Activated CD8-positive, alpha-beta memory T cell treated with anti-CD3 and anti-CD28 coated beads for 48 hours (primary cell): ENCODE results near the gene CCSER2.
"Not testable (repeated sequence)": the region's sequence is repeated elsewhere in the genome, so short reads cannot be mapped to it uniquely, and the experiment has no call there.

ENCODE experiments used
- DNase-seq, 3 experiments: peaks; one replicate each; pipeline ENCODE4 v3.0.0-alpha.2; 2020; ENCODE audit warnings: low read depth in 2 of 3, low spot score in 2 of 3

CCSER2 gene

DNA sequence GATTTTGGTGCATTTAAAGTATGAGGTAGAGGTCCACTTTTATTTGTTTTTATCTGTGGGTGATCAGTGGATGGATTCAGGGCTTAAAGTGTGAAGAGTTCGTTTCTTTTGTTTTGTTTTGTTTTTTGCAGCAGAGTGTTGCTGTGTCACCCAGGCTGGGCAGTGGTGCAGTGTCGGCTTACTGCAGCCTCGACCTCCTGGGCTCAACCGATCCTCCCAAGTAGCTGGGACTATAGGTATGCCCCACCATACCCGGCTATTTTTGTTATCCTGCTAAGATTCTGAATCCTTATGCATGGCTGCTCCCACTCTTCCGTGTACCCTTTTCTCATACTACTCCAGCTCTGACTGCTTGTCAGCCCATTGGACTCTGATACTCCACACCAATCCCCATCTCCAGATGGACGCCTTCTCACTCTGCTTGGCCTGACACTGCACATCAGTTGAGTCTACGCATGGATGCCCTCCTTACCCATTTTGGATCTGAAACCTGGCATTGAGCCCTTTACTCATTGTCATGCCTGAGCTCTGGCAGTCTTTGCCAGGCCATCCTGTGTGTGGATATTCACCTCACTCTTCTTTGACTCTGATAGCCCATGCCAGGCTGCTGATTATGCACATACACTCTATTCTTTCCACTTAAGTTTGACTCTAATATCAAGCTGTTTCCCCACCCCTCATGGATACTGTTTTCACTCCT is 119.5 kb downstream of the CCSER2 start:
- no peak for DNase-seq

DNA sequence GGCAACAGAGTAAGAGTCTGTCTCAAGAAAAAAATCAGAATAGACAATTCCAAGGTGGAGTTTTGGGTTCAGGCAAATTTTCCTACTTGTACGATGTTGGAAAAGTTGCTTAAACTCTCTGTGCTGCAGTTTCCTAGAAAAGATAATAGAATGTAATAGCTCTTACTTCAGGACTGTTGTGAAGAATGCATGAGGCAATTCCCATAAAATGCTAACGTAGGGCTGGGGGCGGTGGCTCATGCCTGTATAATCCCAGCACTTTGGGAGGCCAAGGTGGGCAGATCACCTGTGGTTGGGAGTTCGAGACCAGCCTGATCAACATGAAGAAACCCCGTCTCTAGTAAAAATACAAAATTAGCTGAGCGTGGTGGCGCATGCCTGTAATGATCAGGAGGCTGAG is 121.0 kb downstream of the CCSER2 start:
- DNase-seq = not testable (repeated sequence)

DNA sequence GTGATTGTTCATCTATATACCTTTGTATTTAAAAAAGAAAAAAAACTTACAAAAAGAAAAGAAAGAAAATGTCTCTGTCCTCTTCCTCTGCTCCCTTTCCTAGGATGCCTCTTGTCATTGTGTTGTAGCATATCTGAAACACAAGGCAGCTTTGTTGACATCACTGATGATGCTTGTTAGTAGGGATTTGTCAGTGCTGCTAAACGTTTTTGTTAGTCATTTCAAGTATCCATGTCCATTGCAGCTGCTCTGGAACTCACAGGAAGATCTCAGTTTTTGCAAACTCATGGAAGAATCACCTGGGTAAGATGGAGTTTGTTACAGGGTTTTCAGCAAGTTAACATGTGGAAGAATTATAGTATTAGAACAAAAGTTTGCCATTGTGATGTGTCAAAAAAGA is 123.6 kb downstream of the CCSER2 start:
- no peak for DNase-seq

DNA sequence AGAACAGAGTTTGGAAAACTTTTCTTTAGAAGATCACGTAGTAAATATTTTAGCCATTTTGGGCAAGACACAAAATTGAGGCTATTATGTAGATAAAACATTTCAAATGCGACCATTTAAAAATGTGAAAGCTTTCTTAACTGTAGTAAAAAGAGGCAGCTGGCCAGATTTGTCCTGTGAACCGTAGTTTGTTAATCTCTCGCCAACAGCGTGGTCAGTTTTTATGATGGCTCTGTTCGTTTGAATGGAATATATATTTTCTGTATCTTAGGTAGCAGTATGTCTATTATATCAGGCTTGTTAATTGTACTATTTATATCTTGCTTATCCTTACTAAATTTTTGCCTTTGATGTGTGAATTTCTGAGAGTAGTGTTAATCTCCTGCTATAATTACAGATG is 124.9 kb downstream of the CCSER2 start:
- DNase-seq = no peak

DNA sequence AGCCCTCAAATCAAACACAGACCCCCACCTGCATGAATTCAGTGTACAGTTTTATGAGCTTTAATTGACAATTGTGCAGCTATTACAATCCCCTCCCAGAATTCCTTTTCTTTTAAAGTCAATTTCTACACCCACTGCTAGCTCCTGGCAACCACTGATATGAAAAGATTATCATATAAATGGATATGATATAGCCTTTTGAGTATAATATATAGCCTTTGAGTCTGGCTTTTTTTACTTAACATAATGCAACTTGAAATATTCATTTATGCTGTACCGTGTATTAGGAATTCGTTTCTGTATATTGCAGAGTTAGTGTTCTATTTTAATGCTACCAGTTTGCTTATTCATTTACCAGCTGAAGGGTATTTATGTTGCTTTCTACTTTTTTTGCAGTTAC is 127.7 kb downstream of the CCSER2 start:
- DNase-seq = no peak

DNA sequence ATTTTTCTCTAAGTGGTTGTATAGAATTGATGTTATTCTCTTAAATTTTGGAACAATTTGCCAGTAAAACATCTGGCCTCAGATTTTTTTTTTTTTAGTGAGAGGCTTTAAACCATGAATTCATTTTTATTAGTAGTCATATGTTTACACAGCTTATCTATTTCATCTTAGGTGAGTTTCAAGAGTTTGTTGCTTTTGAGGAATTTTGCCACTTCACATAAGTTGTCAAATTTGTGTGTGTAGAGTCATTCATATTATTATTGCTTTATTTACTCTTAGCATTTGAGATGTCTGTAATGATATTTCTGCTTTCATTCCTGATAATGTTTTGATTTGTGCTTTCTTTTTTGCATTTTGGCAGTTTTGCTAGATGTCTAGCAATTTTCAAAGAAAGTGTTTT is 132.1 kb downstream of the CCSER2 start:
- DNase-seq = no peak

DNA sequence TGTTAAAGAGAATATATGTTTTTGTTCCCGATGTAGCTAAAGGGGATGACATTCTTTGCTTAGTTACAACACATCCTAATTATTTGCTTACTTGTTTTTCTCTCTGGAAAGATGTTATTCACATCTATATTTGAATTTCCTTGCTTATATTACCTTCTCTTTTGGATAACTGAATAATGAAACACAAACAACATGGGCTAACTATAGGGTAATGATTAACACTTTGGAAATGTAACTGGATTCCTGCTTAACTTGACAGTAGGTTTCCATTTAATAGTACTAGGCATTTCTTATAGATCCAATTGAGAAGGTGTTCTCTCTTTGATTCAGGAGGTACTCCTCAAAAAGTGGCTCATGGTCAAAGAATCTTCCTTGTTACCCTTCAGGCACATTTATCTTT is 141.1 kb downstream of the CCSER2 start:
- no peak for DNase-seq

DNA sequence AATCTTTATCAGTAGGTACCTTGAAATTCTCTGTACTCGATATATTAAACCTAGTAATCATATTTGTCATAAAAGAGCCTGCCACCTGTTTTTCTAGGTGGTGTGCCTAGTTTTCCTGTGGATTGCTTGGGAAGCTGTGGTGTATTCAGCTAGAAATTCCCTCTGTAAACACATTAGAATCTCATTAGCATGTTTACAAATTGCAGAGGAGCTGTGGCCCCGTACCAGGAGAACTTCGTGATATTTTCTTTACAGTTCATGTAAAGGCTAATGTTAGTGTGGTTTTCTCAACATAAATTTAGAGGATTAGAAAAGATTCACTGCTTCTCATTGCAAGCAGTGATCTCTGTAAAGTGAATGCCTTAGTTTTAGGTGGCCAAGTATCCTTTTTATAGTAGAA is 144.7 kb downstream of the CCSER2 start:
- no peak for DNase-seq

DNA sequence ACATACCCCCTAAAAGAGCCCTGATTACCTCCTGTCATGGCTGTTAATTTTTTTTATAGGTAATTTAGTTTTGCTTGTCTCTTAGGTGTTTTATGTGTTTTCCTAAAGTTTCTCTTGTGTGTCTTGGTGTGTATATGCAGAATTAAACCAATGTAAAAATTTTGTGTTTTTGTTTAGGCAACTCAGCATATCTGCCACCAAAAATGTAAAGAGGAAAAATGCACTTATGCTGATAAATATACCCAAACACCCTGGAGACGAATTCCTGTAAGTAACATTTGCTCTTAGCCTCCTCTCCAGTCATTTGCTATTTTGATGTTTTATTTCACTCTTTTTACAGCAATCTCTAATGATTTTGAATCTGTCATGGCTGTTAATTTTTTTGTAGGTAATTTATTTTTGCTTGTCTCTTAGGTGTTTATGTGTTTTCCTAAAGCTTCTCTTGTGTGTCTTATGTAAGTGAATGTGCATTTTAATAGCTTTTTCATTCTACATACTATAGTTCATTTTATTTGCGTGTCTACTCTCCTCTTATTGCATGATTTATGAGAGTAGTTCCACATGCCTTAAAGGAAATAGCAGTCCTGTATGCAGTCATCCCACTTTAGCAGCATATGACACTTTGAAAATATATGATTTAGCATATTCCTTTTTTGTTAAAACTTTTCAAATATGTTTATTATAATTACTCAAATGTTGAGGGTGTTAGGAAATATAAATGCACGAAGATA is 149.2 kb downstream of the CCSER2 start:
- no peak for DNase-seq

DNA sequence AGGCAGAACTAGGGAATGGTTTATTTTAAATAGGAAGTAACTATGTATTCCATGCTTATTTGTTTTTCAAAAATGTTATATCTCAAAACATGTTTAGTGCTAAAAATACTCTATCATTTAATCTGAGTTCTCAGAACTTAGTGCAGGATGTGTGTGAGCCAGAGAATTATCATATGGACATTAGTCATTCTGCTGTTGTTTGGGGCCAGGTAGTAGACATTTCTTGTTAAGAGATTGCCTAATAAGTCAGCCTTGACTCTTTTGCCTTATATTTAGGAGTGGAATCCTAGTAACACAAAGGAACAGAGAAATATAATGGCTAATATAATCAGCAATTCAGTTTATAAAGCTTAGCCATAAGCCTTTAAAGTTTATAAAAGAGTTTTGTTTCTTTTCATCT is 149.8 kb downstream of the CCSER2 start:
- no peak for DNase-seq

DNA sequence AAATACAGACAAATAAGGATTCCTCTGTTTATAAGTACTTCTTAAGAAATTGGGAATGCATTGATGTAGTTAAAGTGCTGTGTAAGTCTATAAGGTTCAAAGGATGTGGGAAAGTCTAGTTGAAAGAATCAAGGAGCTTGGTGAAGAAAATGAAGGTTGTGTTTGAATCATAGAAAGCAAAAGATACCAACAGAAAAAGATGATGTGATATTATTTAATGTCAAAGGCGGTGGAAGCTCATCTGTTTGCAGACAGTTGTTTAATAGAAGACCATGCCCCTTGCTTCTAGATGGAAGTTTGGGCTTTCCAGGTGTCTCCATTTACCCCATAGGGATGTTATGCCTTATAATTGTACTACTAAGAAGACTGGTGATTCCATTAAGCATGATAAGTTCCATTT is 150.3 kb downstream of the CCSER2 start:
- no peak for DNase-seq

DNA sequence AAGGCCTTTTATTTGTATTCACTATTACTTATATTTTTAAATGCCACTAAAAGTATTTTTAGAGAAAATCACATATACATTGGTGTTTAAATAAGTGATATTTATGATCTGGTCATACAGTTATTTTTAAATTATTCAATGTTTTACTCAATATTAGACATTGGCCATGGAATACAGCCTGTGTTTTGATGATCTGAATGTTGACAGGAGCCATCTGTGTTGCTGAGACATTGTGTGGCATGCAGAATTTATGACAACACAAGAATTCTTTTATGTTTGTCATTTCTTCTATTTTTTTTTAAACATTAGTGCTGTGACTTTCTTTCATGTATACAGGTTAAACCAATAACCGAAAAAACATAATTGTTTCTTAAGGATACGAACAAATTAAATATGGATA is 156.2 kb downstream of the CCSER2 start:
- no peak for DNase-seq

DNA sequence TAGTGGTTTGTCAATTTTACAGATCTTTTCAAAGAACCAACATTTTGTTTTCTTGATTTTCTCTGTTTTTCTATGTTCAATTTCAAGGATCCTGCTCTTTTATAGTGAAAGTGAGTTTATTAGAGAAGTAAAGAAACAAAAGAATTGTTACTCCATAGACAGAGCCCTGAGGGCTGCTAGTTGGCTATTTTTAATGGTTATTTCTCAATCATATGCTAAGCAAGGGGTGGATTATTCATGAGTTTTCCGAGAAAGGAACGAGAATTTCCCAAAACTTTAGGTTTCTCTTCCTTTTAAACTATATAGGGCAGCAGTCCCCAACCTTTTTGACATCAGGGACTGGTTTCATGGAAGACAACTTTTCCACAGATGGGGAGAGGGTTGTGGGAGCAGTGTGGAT is 165.0 kb downstream of the CCSER2 start:
- no peak for DNase-seq

DNA sequence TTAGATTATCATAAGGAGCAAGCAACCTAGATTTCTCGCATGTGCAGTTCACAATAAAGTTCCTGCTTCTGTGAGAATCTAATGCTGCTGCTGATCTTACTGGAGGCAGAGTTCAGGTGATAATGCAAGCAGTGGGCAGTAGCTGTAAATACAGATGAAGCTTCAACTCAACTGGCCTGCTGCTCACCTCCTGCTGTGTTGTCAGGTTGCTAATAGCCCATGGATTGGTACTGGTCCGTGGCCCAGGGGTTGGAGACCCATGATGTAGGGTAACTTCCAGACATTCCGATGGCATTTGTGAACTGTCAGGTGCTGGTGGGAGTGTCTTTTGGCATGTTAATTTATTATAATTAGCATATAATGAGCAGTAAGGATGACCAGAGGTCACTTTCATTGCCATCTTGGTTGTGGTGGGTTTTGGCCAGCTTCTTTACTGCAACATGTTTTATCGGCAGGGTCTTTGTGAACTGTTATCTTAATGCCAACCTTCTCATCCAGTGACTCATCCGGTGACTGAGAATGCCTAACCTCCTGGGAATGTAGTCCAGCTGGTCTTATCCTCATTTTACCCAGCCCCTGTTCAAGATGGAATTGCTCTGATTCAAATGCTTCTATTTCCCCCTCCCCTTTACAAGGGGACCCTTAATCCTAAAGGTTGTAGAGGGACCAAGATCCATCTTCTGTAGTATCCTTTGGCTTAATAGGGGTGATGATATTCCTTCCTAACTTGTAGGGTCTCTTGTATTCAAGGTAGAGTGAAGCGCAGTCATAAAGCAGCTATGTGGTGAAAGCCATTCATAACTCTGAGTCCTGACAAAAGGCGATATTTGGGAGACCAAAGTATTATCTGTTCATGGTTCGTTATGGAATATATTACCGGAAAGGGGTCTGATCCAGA is 165.8 kb downstream of the CCSER2 start:
- DNase-seq = no peak

DNA sequence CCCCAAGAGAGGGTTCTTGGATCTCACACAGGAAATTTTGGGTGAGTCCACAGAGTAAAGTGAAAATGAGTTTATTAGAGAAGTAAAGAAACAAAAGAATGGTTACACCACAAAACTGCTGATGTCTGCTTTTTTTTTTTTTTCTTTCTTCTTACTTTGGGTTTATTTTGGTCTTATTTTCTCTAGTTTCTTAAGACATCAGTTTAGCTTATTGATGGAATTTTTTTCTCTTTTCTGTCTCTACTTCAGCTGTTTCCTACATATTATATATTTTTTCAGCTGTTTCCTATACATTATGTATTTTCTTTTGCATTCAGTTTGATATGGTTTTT is 166.4 kb downstream of the CCSER2 start:
- no peak for DNase-seq

DNA sequence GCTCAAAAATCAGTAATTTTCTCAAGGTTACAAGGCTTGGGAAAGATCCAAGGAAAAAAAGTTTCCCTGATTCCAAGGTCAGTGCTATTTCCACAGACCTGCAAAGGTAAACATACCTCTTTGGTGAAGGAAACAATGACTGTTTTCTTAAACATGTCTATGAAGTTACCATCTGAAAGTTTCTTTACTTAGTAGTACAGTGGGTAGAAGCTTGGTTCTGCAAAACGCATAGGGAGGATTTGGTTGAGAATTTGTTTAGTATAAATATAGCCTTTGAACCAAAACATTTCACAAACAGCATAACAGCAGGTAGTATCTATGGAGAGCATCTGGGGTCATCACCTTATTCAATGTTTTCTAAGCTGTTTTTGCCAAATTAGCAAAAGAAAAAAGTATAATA is 169.6 kb downstream of the CCSER2 start:
- DNase-seq = no peak

DNA sequence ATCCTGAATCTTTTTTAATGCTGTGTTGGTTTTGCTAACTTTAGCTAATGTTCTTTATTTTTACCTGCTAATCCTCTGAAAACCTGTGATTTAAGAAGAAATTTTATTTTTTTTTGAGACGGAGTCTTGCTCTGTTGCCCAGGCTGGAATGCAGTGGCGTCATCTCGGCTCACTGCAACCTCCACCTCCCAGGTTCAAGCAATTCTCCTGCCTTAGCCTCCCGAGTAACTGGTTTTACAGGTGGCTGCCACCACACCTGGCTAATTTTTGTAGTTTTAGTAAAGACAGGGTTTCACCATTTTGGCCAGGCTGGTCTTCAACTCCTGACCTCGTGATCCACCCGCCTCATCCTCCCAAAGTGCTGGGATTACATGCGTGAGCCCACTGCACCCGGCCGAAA is 170.7 kb downstream of the CCSER2 start:
- DNase-seq = not testable (repeated sequence)

DNA sequence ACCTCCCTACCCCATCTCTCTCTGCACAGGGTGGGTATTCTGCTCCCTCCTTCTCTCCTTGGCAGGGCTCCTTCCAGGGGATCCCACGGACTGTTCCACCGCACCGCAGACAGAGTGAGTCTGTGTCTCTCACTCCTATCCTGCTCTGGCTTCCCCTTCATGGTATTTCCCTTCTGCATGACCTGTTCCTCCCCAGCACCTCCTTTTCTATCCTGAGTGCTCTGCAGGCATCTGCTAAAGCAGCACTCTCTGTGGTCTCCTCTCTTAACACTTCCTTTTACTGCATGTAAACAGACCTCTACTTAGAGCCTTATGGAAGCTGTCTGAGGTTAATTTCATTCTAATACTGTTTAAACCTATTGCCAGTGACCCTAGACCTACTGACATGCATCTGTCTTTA is 171.5 kb downstream of the CCSER2 start:
- no peak for DNase-seq

DNA sequence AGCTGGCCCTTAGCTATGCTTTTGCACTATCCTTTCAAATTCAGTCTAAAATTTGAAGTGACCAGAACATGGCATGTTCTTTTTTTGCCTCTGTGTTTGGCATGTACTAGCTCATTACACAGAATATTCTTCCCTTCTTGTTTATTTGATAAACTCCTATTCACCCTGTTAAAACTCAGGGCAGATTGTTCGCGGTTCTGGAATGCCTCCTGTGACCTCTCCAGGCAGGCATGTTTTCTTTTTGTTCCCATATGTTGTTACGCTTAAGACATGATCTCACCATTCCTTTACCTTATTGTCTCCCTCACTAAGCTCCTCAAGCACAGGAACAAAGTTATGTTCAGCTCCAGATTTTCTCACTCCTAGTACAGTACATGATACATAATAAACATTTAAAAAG is 181.7 kb downstream of the CCSER2 start:
- DNase-seq = no peak

DNA sequence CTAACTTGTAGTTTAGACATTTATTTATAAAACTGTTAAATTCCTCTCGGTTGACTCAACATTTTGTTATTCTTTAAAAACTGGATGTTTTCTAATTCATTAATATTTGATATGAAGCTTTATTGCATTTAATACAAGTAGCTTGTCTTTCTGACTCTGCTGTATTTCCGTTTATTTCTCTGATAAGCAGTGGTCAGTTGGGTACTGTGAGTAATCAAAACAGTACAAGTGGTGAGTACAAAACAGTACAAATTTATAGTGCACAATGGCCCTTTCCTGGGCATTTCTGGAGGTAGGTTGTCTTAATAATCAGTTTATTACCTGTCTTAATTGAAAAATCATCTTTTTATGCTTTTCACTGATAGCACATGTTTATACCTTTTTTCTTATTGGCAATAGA is 182.7 kb downstream of the CCSER2 start:
- DNase-seq = no peak

DNA sequence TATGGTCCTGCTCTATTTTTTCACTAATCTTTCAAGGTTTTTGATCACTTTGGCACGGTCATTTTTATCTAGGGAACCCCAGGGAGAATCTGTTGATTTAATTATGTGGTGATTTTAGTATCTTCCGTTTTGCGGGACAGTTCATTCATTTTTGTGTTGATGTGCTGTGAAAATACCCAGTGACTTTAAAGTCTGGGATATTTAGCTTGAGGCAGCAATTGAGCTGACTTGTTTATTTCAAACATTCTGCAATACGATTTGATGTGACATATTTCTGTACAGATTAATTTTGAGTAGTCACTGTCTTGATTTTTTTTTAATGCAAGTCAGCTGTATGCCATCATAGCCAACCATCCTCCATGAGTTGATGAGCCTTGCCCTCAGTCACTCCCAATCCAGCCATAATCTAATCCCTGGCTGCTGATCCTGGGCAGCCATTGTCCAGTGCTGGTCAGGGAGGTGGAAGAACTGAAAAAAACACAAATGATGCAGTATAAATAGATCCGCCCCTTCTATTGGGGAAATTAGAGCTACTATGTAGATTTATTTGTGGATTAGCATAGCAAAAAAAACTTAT is 183.4 kb downstream of the CCSER2 start:
- DNase-seq = no peak

DNA sequence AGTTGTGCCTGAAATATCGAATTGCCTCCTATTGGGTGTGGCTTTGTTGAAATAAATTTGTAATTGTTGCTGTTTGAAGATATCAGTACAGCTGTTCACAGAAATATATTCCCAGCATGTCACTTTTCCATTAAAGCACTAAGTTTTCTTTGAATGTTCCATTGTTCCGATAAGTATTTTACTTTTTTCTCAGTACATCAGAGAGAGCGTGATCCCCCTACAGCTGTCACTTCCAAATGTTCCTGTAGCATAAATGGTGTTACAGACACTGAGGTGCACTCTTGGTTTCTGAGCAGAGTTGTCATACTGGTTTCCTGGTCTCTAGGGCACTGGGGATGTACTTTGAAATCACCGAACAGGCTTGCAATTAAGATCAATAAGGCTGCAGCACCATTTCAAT is 189.2 kb downstream of the CCSER2 start:
- DNase-seq = no peak
